Endothelial cell of umbilical vein (primary cell): ENCODE data around the gene SLMAP. TPM values are rescaled to one million over a fixed set of nuclear protein-coding genes. Genes with fewer than 3 reads are reported as not detected.

Experiments used
- BruUV-seq: library from RNA; stranded (reverse); fragments of 400-500 nt; replicated peaks from 2 replicates; lab custom pipeline; 2021; lab: Mats Ljungman, UMichigan
- CTCF ChIA-PET: fragments of 300-600, 350-600 bp; sonication (Branson Sonifier 250); formaldehyde crosslinking; loops from one replicate; lab custom pipeline; 2021; ENCODE audit warnings: antibody characterized with exemption, inconsistent platforms; lab: Charles Lee
- POLR2A ChIA-PET: fragments of 300-600, 350-600 bp; sonication (Branson Sonifier 250); formaldehyde crosslinking; loops from one replicate; lab custom pipeline; 2021; ENCODE audit warnings: antibody characterized with exemption, inconsistent platforms; lab: Charles Lee
- DNase-seq: peaks from one replicate; pipeline ENCODE4 v3.0.0-alpha.2; 2011; ENCODE audit warnings: low read depth, low spot score
- FAIRE-seq: peaks from 2 replicates; lab custom pipeline; 2011; peaks lifted over from hg19 to GRCh38; lab: Jason Lieb, UNC
- H2AFZ ChIP-seq: 2 replicates; pipeline ENCODE4 v1.6.0; 2012; ENCODE audit warnings: low read depth, low read length, control low read depth, inconsistent platforms
- H3K27ac ChIP-seq: 2 replicates; pipeline ENCODE4 v1.5.1; 2011; ENCODE audit warnings: low read depth, mild to moderate bottlenecking, control low read depth, low read length, moderate library complexity; ENCODE audit not compliant: insufficient read depth
- H3K27me3 ChIP-seq, 2 experiments: 2 replicates each; pipeline versions ENCODE4 v1.6.0 to v1.6.1; 2011; ENCODE audit warnings: low read length in 2 of 2, mixed read lengths in 1 of 2; ENCODE audit not compliant: control insufficient read depth in 2 of 2, insufficient read depth in 2 of 2
- H3K36me3 ChIP-seq, 2 experiments: 2 replicates in 1 of 2; 3 replicates in 1 of 2; pipeline ENCODE4 v1.5.1; 2011; ENCODE audit warnings: low read length in 2 of 2, mild to moderate bottlenecking in 1 of 2, moderate library complexity in 1 of 2; ENCODE audit not compliant: control insufficient read depth in 2 of 2, insufficient read depth in 2 of 2; ENCODE audit errors: extremely low read depth in 1 of 2
- H3K4me1 ChIP-seq: 3 replicates; pipeline ENCODE4 v1.5.1; 2011; ENCODE audit warnings: mild to moderate bottlenecking, low read length; ENCODE audit not compliant: control insufficient read depth, insufficient read depth; ENCODE audit errors: extremely low read depth
- H3K4me2 ChIP-seq: 2 replicates; pipeline ENCODE4 v1.6.1; 2011; ENCODE audit warnings: low read length, control low read depth, mixed read lengths; ENCODE audit not compliant: insufficient read depth
- H3K4me3 ChIP-seq, 3 experiments: fragments of 200-600 bp in 1 of 3; sonication (generic), shearing (Covaris generic) in 1 of 3; replicated peaks in 1 of 3; 2 replicates each; pipeline ENCODE4 v1.5.1; 2011 to 2016; ENCODE audit warnings: control low read depth in 3 of 3, low read length in 3 of 3, mild to moderate bottlenecking in 2 of 3, inconsistent platforms in 1 of 3, low read depth in 1 of 3, moderate library complexity in 1 of 3; ENCODE audit not compliant: insufficient read depth in 1 of 3
- H3K79me2 ChIP-seq: 2 replicates; pipeline ENCODE4 v1.6.0; 2012; ENCODE audit warnings: low read length, inconsistent platforms; ENCODE audit not compliant: control insufficient read depth, insufficient read depth
- H3K9ac ChIP-seq: replicated peaks from 2 replicates; pipeline ENCODE3; 2011; ENCODE audit warnings: low read length, control low read depth; ENCODE audit not compliant: insufficient read depth; ENCODE audit errors: extremely low read depth
- H3K9me1 ChIP-seq: replicated peaks from 3 replicates; pipeline ENCODE4 v1.6.0; 2011; ENCODE audit warnings: mild to moderate bottlenecking, low read length; ENCODE audit not compliant: control insufficient read depth, insufficient read depth; ENCODE audit errors: extremely low read depth
- H3K9me3 ChIP-seq: replicated peaks from 2 replicates; pipeline ENCODE4 v1.5.1; 2012; ENCODE audit warnings: low read length, inconsistent platforms; ENCODE audit not compliant: control insufficient read depth, insufficient read depth
- H4K20me1 ChIP-seq: replicated peaks from 2 replicates; pipeline ENCODE3; 2011; ENCODE audit warnings: mild to moderate bottlenecking, low read length; ENCODE audit not compliant: control insufficient read depth, insufficient read depth; ENCODE audit errors: extremely low read depth
- EZH2 ChIP-seq: IDR thresholded peaks from 2 replicates; pipeline ENCODE4 v1.6.1; 2012; ENCODE audit warnings: borderline replicate concordance, low read depth, mild to moderate bottlenecking, moderate library complexity, low read length, inconsistent platforms; ENCODE audit not compliant: severe bottlenecking
- FOS ChIP-seq: IDR thresholded peaks from 2 replicates; pipeline ENCODE4 v1.6.1; 2011; ENCODE audit warnings: mild to moderate bottlenecking, low read length, moderate library complexity, borderline replicate concordance; ENCODE audit not compliant: insufficient read depth
- GATA2 ChIP-seq: IDR thresholded peaks from 2 replicates; pipeline ENCODE4 v1.7.0; 2011; ENCODE audit warnings: low read depth, mild to moderate bottlenecking, moderate library complexity, mixed read lengths, low read length; ENCODE audit not compliant: insufficient read length, insufficient read depth
- JUN ChIP-seq: IDR thresholded peaks from 2 replicates; pipeline ENCODE4 v1.6.1; 2011; ENCODE audit warnings: borderline replicate concordance, low read depth; ENCODE audit not compliant: insufficient read length, insufficient read depth
- MYC ChIP-seq: IDR thresholded peaks from one replicate; pipeline ENCODE4 v1.6.1; 2011; ENCODE audit warnings: mild to moderate bottlenecking, low read depth, low read length
- POLR2A ChIP-seq: IDR thresholded peaks from 2 replicates; pipeline ENCODE4 v1.6.1; 2012; ENCODE audit warnings: low read depth, mild to moderate bottlenecking, control low read depth, low read length
- POLR2AphosphoS5 ChIP-seq: IDR thresholded peaks from 2 replicates; pipeline ENCODE4 v1.6.1; 2012; ENCODE audit warnings: low read depth, mild to moderate bottlenecking, control low read depth, low read length, moderate library complexity; ENCODE audit not compliant: insufficient read depth
- dilution Hi-C: fragments of 300-500 bp; cut with MboI; formaldehyde crosslinking; loops from one replicate; pipeline ENCODE4 v1.15.0; 2019; ENCODE audit warnings: low sequenced_read_pairs; ENCODE audit not compliant: extremely low pct_ligation_motif_present
- intact Hi-C: fragments of 100-400 bp; cut with micrococcal nuclease; formaldehyde crosslinking; loops from one replicate; pipeline ENCODE4 v1.10.0; 2022
- polyA plus RNA-seq, 4 experiments: library from polyadenylated mRNA; depleted of rRNA in 3 of 4; stranded (reverse) in 3 of 4; unstranded in 1 of 4; fragments of >200 nt; gene quantifications; 2 replicates each; pipeline versions ENCODE4 v1.2.1 to v1.2.3, GENCODE V29; 2011 to 2012; ENCODE audit warnings: missing spikeins in 1 of 4
- total RNA-seq: library from RNA; stranded (reverse); gene quantifications from 2 replicates; pipeline ENCODE4 v1.2.3, GENCODE V29; 2021
- TF ChIP-seq, protein P1 (sequence below): IDR thresholded peaks from 2 replicates; pipeline ENCODE4 v1.6.1; 2011; ENCODE audit not compliant: insufficient read depth, insufficient read length
- TF ChIP-seq, protein P2 (sequence below), 2 donors: IDR thresholded peaks; 1 replicate in 1 of 2; 2 replicates in 1 of 2; pipeline ENCODE4 v1.5.1; 2011; ENCODE audit warnings: low read length in 2 of 2, mild to moderate bottlenecking in 2 of 2, moderate library complexity in 2 of 2, control low read depth in 1 of 2, inconsistent platforms in 1 of 2, low read depth in 1 of 2; ENCODE audit not compliant: insufficient read depth in 1 of 2; ENCODE audit errors: extremely low read depth in 1 of 2

SLMAP gene
- total and polyA plus RNA-seq, 2 donors (not counting 3 experiments of a cell fraction or from before 2014, with no cell fraction given): 9.8 to 54.7 TPM

DNA sequence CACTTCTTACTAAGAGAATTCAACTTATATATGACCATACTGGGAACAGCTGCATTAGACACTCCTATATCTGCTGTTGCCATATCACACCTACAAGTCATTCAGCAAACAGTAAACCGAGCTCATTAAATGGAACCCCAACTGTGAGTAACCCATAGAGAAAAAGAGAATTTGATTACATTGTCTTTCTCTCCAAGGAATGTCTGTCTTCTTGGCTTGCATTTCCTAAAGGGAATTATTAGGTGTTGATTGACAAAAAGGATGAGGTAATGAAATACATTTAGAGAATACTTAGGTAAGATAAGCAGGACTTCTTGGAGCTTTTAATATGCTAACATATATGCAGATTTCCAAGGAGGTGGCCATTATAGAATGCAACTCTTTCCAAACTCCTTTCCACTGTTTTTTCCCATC lies 76.8 kb downstream of the SLMAP start:
- Histone ChIP-seq H3K9ac (no peak overlapping the region), H3K79me2 (peaks cover 6% of the 10 kb centered on the region), H3K4me3 (no peak overlapping the region), H3K27ac (no peak overlapping the region), H3K9me1 (no peaks in the 10 kb centered on the region), H3K27me3 (no peaks in the 10 kb centered on the region), H2AFZ (no peak overlapping the region), H3K9me3 (no peaks in the 10 kb centered on the region), H3K4me2 (no peak overlapping the region), H3K36me3 (peaks cover 0 to 3% of the 10 kb centered on the region in 2 experiments), H4K20me1 (no peaks in the 10 kb centered on the region), H3K4me1 (no peaks in the 10 kb centered on the region)
- dilution Hi-C loops: no loop called here
- FAIRE-seq (no peak), DNase-seq (no peak)
- CTCF ChIA-PET: interaction anchor here (1.1 kb wide), 1 partner anchor 23 kb away, joined by 3 read pairs; no protein-coding TSS in a partner anchor
- POLR2A ChIA-PET: no interaction called here
- intact Hi-C loops: no loop called here
- BruUV-seq: no TSS peak
- TF ChIP-seq EZH2 (no peak), GATA2 (no peak), POLR2A (no peak), FOS (no peak)
- TF ChIP-seq, protein P1, sequence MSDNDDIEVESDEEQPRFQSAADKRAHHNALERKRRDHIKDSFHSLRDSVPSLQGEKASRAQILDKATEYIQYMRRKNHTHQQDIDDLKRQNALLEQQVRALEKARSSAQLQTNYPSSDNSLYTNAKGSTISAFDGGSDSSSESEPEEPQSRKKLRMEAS: no peak
- TF ChIP-seq, protein P2, sequence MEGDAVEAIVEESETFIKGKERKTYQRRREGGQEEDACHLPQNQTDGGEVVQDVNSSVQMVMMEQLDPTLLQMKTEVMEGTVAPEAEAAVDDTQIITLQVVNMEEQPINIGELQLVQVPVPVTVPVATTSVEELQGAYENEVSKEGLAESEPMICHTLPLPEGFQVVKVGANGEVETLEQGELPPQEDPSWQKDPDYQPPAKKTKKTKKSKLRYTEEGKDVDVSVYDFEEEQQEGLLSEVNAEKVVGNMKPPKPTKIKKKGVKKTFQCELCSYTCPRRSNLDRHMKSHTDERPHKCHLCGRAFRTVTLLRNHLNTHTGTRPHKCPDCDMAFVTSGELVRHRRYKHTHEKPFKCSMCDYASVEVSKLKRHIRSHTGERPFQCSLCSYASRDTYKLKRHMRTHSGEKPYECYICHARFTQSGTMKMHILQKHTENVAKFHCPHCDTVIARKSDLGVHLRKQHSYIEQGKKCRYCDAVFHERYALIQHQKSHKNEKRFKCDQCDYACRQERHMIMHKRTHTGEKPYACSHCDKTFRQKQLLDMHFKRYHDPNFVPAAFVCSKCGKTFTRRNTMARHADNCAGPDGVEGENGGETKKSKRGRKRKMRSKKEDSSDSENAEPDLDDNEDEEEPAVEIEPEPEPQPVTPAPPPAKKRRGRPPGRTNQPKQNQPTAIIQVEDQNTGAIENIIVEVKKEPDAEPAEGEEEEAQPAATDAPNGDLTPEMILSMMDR (IDR thresholded peaks at IDR 0.05; ENCODE audit: extremely low read depth in 1 of 2, insufficient read depth in 1 of 2, low read depth in 1 of 2, low read length in 2 of 2): no peak

DNA sequence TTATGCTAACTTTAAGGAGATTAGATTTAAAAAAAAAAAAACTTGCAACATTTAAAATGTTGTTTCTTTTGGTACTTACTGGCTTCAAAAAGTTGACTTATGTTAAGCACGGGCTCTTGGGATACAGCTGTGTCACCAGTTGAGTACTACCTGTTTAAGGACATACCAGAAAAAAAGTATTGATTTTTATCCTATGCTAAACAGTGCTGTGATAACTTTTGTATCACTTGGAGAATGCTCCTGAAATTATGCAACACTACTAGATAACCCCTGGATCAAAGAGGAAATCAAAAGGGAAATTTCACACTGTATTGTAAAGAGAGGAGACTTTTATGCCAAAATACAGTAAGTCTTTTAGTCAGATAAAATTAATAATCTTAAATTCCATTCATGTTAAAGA lies 77.7 kb downstream of the SLMAP start:
- CTCF ChIA-PET: interaction anchor here (1.1 kb wide), 1 partner anchor 22 kb away, joined by 3 read pairs; no protein-coding TSS in a partner anchor
- Histone ChIP-seq H3K9ac (no peak overlapping the region), H3K27ac (no peak overlapping the region), H3K9me1 (no peaks in the 10 kb centered on the region), H3K36me3 (peaks cover 0 to 3% of the 10 kb centered on the region in 2 experiments), H3K9me3 (no peaks in the 10 kb centered on the region), H2AFZ (no peak overlapping the region), H3K79me2 (peaks cover 4% of the 10 kb centered on the region), H3K4me2 (no peak overlapping the region), H3K4me3 (no peak overlapping the region), H3K4me1 (no peaks in the 10 kb centered on the region), H3K27me3 (no peaks in the 10 kb centered on the region), H4K20me1 (no peaks in the 10 kb centered on the region)
- intact Hi-C loops: no loop called here
- DNase-seq (no peak), FAIRE-seq (no peak)
- dilution Hi-C loops: no loop called here
- no TSS peak for BruUV-seq
- POLR2A ChIA-PET: no interaction called here
- TF ChIP-seq JUN: no peak
- TF ChIP-seq, protein P1: no peak
- no peak for TF ChIP-seq EZH2
- no peak for TF ChIP-seq POLR2A
- TF ChIP-seq FOS: no peak
- TF ChIP-seq POLR2AphosphoS5: no peak
- TF ChIP-seq, protein P2 (IDR thresholded peaks at IDR 0.05; ENCODE audit: extremely low read depth in 1 of 2, insufficient read depth in 1 of 2, low read depth in 1 of 2, low read length in 2 of 2): no peak
- TF ChIP-seq MYC: no peak
- TF ChIP-seq GATA2: no peak
